HL-60 (cell line): ENCODE measurements around the gene LRP8.

ENCODE experiments used
- CTCF ChIP-seq: IDR thresholded peaks from one replicate; pipeline ENCODE4 v1.5.1; 2011; ENCODE audit warnings: low read length, control low read depth, inconsistent platforms; ENCODE audit not compliant: insufficient read depth
- POLR2AphosphoS5 ChIP-seq: IDR thresholded peaks from 2 replicates; pipeline ENCODE4 v1.6.1; 2012; ENCODE audit warnings: low read depth
- REST ChIP-seq: IDR thresholded peaks from 2 replicates; pipeline ENCODE4 v1.6.1; 2012; ENCODE audit warnings: low read depth; ENCODE audit not compliant: insufficient replicate concordance

GRCh38 chr1:53319296-53320101, 8.4 kb downstream of the LRP8 start:
- no peak for TF ChIP-seq CTCF
- no peak for TF ChIP-seq POLR2AphosphoS5
- no peak for TF ChIP-seq REST
